ENCODE measurements around the gene GIGYF2. TPM values are rescaled to one million over a fixed set of nuclear protein-coding genes. Genes with fewer than 3 reads are reported as not detected.
A peak's percentile ranks its signal among the peaks of the same experiment; 100 is the strongest.

GIGYF2 gene
- total RNA-seq, 1 experiment from 2014 or later, result 68.3 TPM

DNA sequence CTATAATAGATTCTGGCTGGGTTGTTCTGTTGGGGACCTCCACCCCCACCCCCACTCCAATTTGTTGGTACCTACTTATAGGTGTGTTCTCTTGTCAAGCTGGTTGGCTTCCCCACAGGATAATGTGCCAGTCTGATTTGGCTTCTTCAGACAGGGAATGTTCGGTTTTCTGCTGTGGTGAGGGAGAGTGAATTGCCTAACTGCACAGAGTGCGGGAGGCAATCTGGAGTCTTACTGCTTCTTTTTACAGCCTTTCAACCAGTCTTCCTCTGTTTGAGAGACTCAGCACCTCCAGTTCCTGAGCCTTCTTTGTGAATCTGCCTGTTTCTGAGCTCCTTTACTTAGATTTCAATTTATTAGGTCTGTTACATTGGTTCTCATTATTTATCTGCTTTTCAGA, 145.6 kb downstream of the GIGYF2 start:
- peaks cover 14% of the 10 kb centered on the region for H3K4me1 ChIP-seq (ENCODE audit: control insufficient read depth, insufficient read depth, low read length)
- intact Hi-C loops (cut with micrococcal nuclease; ENCODE audit: unreplicated experiment), result no loop called here
- DNase-seq (ENCODE audit: low read depth, low spot score) (no peak), ATAC-seq (no peak)
- peaks cover 51% of the 10 kb centered on the region for H3K36me3 ChIP-seq (ENCODE audit: control insufficient read depth, insufficient read depth, low read length)
- ChIA-PET POLR2A (interaction anchor here (0.6 kb wide), 1 partner anchor 123 kb away, joined by 3 read pairs; no protein-coding TSS in a partner anchor), CTCF (no interaction called here)
- in situ Hi-C loops (cut with HindIII; ENCODE audit: low pct_unique_long_range_greater_than_20kb, low sequenced_read_pairs), result no loop called here
- no peaks in the 10 kb centered on the region for H3K27me3 ChIP-seq (ENCODE audit: control insufficient read depth, insufficient read depth, low read length)
- no peak overlapping the region for H3K4me3 ChIP-seq (ENCODE audit: low read depth in 2 of 2, low read length in 2 of 2)
- no TSS peak for BruUV-seq (replicated peaks)
- TF ChIP-seq TCF7L2 (IDR thresholded peaks at IDR 0.05; ENCODE audit: low read depth, low read length) (no peak), SIN3A (IDR thresholded peaks at IDR 0.05; ENCODE audit: borderline replicate concordance, insufficient read depth, low read depth, low read length) (no peak), POLR2AphosphoS5 (IDR thresholded peaks at IDR 0.05; ENCODE audit: low read depth, low read length) (no peak)
- TF ChIP-seq, protein P1, sequence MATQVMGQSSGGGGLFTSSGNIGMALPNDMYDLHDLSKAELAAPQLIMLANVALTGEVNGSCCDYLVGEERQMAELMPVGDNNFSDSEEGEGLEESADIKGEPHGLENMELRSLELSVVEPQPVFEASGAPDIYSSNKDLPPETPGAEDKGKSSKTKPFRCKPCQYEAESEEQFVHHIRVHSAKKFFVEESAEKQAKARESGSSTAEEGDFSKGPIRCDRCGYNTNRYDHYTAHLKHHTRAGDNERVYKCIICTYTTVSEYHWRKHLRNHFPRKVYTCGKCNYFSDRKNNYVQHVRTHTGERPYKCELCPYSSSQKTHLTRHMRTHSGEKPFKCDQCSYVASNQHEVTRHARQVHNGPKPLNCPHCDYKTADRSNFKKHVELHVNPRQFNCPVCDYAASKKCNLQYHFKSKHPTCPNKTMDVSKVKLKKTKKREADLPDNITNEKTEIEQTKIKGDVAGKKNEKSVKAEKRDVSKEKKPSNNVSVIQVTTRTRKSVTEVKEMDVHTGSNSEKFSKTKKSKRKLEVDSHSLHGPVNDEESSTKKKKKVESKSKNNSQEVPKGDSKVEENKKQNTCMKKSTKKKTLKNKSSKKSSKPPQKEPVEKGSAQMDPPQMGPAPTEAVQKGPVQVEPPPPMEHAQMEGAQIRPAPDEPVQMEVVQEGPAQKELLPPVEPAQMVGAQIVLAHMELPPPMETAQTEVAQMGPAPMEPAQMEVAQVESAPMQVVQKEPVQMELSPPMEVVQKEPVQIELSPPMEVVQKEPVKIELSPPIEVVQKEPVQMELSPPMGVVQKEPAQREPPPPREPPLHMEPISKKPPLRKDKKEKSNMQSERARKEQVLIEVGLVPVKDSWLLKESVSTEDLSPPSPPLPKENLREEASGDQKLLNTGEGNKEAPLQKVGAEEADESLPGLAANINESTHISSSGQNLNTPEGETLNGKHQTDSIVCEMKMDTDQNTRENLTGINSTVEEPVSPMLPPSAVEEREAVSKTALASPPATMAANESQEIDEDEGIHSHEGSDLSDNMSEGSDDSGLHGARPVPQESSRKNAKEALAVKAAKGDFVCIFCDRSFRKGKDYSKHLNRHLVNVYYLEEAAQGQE (IDR thresholded peaks at IDR 0.05; ENCODE audit: insufficient read depth in 1 of 2, low read depth in 2 of 2, low read length in 1 of 2), result no peak
- TF ChIP-seq, protein P2, sequence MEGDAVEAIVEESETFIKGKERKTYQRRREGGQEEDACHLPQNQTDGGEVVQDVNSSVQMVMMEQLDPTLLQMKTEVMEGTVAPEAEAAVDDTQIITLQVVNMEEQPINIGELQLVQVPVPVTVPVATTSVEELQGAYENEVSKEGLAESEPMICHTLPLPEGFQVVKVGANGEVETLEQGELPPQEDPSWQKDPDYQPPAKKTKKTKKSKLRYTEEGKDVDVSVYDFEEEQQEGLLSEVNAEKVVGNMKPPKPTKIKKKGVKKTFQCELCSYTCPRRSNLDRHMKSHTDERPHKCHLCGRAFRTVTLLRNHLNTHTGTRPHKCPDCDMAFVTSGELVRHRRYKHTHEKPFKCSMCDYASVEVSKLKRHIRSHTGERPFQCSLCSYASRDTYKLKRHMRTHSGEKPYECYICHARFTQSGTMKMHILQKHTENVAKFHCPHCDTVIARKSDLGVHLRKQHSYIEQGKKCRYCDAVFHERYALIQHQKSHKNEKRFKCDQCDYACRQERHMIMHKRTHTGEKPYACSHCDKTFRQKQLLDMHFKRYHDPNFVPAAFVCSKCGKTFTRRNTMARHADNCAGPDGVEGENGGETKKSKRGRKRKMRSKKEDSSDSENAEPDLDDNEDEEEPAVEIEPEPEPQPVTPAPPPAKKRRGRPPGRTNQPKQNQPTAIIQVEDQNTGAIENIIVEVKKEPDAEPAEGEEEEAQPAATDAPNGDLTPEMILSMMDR (IDR thresholded peaks at IDR 0.05), result no peak
- no peak overlapping the region for H3K27ac ChIP-seq (ENCODE audit: low read length)
- no peaks in the 10 kb centered on the region for H3K9me3 ChIP-seq (ENCODE audit: control insufficient read depth, insufficient read depth, low read depth, low read length)

DNA sequence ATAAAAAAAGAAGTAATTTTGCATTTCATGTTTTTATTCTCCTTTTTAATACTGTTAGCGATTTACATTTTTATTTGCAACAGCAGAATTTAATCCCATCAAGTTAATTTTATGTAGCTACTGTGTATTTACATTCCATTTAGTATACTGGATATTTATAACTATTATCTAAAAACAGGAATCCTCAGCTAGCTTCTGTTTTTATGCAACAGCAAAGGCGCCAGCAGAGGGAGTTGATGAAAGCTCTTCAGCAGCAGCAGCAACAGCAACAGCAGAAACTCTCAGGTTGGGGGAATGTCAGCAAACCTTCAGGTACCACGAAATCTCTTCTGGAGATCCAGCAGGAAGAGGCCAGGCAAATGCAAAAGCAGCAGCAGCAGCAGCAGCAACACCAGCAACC, 146.7 kb downstream of the GIGYF2 start:
- BruUV-seq (replicated peaks), result no TSS peak
- in situ Hi-C loops (cut with HindIII; ENCODE audit: low pct_unique_long_range_greater_than_20kb, low sequenced_read_pairs) (no loop called here), intact Hi-C loops (cut with micrococcal nuclease; ENCODE audit: unreplicated experiment) (no loop called here)
- DNase-seq (ENCODE audit: low read depth, low spot score) (no peak), ATAC-seq (no peak)
- TF ChIP-seq POLR2AphosphoS5 (IDR thresholded peaks at IDR 0.05; ENCODE audit: low read depth, low read length) (no peak), SIN3A (IDR thresholded peaks at IDR 0.05; ENCODE audit: borderline replicate concordance, insufficient read depth, low read depth, low read length) (no peak), TCF7L2 (IDR thresholded peaks at IDR 0.05; ENCODE audit: low read depth, low read length) (no peak)
- TF ChIP-seq, protein P1 (IDR thresholded peaks at IDR 0.05; ENCODE audit: insufficient read depth in 1 of 2, low read depth in 2 of 2, low read length in 1 of 2), result no peak
- TF ChIP-seq, protein P2 (IDR thresholded peaks at IDR 0.05), result peak; percentile 30; the same call in 1 of the 2 replicates
- ChIA-PET POLR2A (interaction anchor here (0.6 kb wide), 1 partner anchor 1214 kb away, joined by 6 read pairs; no protein-coding TSS in a partner anchor), CTCF (interaction anchor here (0.7 kb wide), 2 partner anchors 84 to 100 kb away, joined by 4 to 7 read pairs; no protein-coding TSS in a partner anchor)
- Histone ChIP-seq H3K27me3 (ENCODE audit: control insufficient read depth, insufficient read depth, low read length) (no peaks in the 10 kb centered on the region), H3K27ac (ENCODE audit: low read length) (no peak overlapping the region), H3K9me3 (ENCODE audit: control insufficient read depth, insufficient read depth, low read depth, low read length) (no peaks in the 10 kb centered on the region), H3K4me1 (ENCODE audit: control insufficient read depth, insufficient read depth, low read length) (peaks cover 3% of the 10 kb centered on the region; the same call in 1 of the 2 replicates), H3K36me3 (ENCODE audit: control insufficient read depth, insufficient read depth, low read length) (peaks cover 57% of the 10 kb centered on the region), H3K4me3 (ENCODE audit: low read depth in 2 of 2, low read length in 2 of 2) (no peak overlapping the region)
